ENCODE results near the gene GSTT4. TPM values are rescaled to one million over a fixed set of nuclear protein-coding genes. Genes with fewer than 3 reads are reported as not detected.
"Not testable (repeated sequence)": the region's sequence is repeated elsewhere in the genome, so short reads cannot be mapped to it uniquely, and the experiment has no call there.

Gene GSTT4
- total RNA-seq, 1 experiment from 2014 or later: not detected

- Histone ChIP-seq H4K8ac (replicated peaks; ENCODE audit: insufficient read length, low read depth, low read length) (no peak overlapping the region), H4K91ac (ENCODE audit: insufficient read length, low read depth, low read length) (no peak overlapping the region), H3K9ac (ENCODE audit: extremely low read depth, insufficient read length, low read length) (no peak overlapping the region), H2BK15ac (ENCODE audit: low read depth, low read length) (no peak overlapping the region), H3K9me3 (ENCODE audit: control insufficient read depth, low read depth, low read length) (no peaks in the 10 kb centered on the region), H3K4me1 (ENCODE audit: insufficient read depth, low read length) (peaks cover 3% of the 10 kb centered on the region; the same call in 1 of the 2 replicates), H3K23ac (ENCODE audit: insufficient read length, low read depth, low read length) (no peak overlapping the region), H3T11ph (ENCODE audit: low read length) (no peak overlapping the region), H2AK5ac (ENCODE audit: insufficient read length, low read length) (no peak overlapping the region), H4K5ac (ENCODE audit: insufficient read length, low read depth, low read length) (no peak overlapping the region), H3K27ac (ENCODE audit: insufficient read length, low read depth, low read length) (no peak overlapping the region), H3K56ac (ENCODE audit: insufficient read length, low read depth, low read length) (no peak overlapping the region), H3K4ac (ENCODE audit: low read depth, low read length) (no peak overlapping the region), H3K79me2 (ENCODE audit: insufficient read depth, low read length) (no peaks in the 10 kb centered on the region), H2BK12ac (ENCODE audit: insufficient read length, low read depth, low read length) (no peak overlapping the region), H3K18ac (ENCODE audit: insufficient read length, low read depth, low read length) (no peak overlapping the region), H3K14ac (ENCODE audit: insufficient read depth, low read length) (no peak overlapping the region), H3K23me2 (ENCODE audit: insufficient read length, low read depth, low read length, poor library complexity, severe bottlenecking) (no peaks in the 10 kb centered on the region), H4K20me1 (ENCODE audit: control insufficient read depth, insufficient read depth, insufficient read length) (no peaks in the 10 kb centered on the region), H3K27me3 (ENCODE audit: insufficient read depth, low read length) (no peaks in the 10 kb centered on the region), H2AFZ (ENCODE audit: low read length) (no peak overlapping the region), H2BK20ac (ENCODE audit: low read depth, low read length, poor library complexity, severe bottlenecking) (no peak overlapping the region), H3K79me1 (ENCODE audit: insufficient read depth, low read depth, low read length, poor library complexity, severe bottlenecking) (no peaks in the 10 kb centered on the region), H3K4me2 (ENCODE audit: insufficient read depth, insufficient read length, low read length) (no peak overlapping the region), H2BK120ac (ENCODE audit: low read depth, low read length, poor library complexity, severe bottlenecking) (no peak overlapping the region), H2BK5ac (ENCODE audit: insufficient read length, low read length) (no peak overlapping the region)
- no CpG with 5 or more reads among the region's 3 CpGs for WGBS (ENCODE audit: extremely low coverage, insufficient read length, low lambda C conversion rate)
- no peak overlapping the region for H3K4me3 Mint-ChIP-seq
- no peak overlapping the region for H3K27ac Mint-ChIP-seq
- TF ChIP-seq CTCF (conservative IDR thresholded peaks at IDR 0.05): no peak
- peaks cover 7% of the 10 kb centered on the region for H3K27me3 Mint-ChIP-seq (ENCODE audit: low read depth)
- peaks cover 10 to 13% of the 10 kb centered on the region in 2 experiments for H3K4me1 Mint-ChIP-seq
- peaks cover 0 to 4% of the 10 kb centered on the region in 2 experiments; a peak in 1 of 5 replicates for H3K9me3 Mint-ChIP-seq
- no peaks in the 10 kb centered on the region; a peak in 3 of 7 replicates for H3K36me3 Mint-ChIP-seq (ENCODE audit: insufficient read depth in 1 of 3, low read depth in 3 of 3)
- DNase-seq: no peak
These were observed 8.2 kb downstream of the GSTT4 start for GRCh38 chr22:23997092-23997491.

- H3K9me3 Mint-ChIP-seq; H3K4me3 Mint-ChIP-seq; H3K79me1 ChIP-seq (ENCODE audit: insufficient read depth, low read depth, low read length, poor library complexity, severe bottlenecking); H4K8ac ChIP-seq (replicated peaks; ENCODE audit: insufficient read length, low read depth, low read length); H3K56ac ChIP-seq (ENCODE audit: insufficient read length, low read depth, low read length); H2AFZ ChIP-seq (ENCODE audit: low read length); H3K9me3 ChIP-seq (ENCODE audit: control insufficient read depth, low read depth, low read length); H2BK5ac ChIP-seq (ENCODE audit: insufficient read length, low read length); H3K27ac Mint-ChIP-seq; H2BK12ac ChIP-seq (ENCODE audit: insufficient read length, low read depth, low read length); H4K91ac ChIP-seq (ENCODE audit: insufficient read length, low read depth, low read length); H2BK20ac ChIP-seq (ENCODE audit: low read depth, low read length, poor library complexity, severe bottlenecking); H3K27ac ChIP-seq (ENCODE audit: insufficient read length, low read depth, low read length); H3K4me1 ChIP-seq (ENCODE audit: insufficient read depth, low read length); DNase-seq; H3K27me3 Mint-ChIP-seq (ENCODE audit: low read depth); H3K27me3 ChIP-seq (ENCODE audit: insufficient read depth, low read length); H3K23ac ChIP-seq (ENCODE audit: insufficient read length, low read depth, low read length); H2BK120ac ChIP-seq (ENCODE audit: low read depth, low read length, poor library complexity, severe bottlenecking); H3K36me3 Mint-ChIP-seq (ENCODE audit: insufficient read depth in 1 of 3, low read depth in 3 of 3); H3K14ac ChIP-seq (ENCODE audit: insufficient read depth, low read length); H3K23me2 ChIP-seq (ENCODE audit: insufficient read length, low read depth, low read length, poor library complexity, severe bottlenecking); H3K4ac ChIP-seq (ENCODE audit: low read depth, low read length); H2AK5ac ChIP-seq (ENCODE audit: insufficient read length, low read length); H3K4me2 ChIP-seq (ENCODE audit: insufficient read depth, insufficient read length, low read length); H3K18ac ChIP-seq (ENCODE audit: insufficient read length, low read depth, low read length); H3T11ph ChIP-seq (ENCODE audit: low read length); H4K20me1 ChIP-seq (ENCODE audit: control insufficient read depth, insufficient read depth, insufficient read length); H3K4me1 Mint-ChIP-seq; H3K79me2 ChIP-seq (ENCODE audit: insufficient read depth, low read length); H3K9ac ChIP-seq (ENCODE audit: extremely low read depth, insufficient read length, low read length); H2BK15ac ChIP-seq (ENCODE audit: low read depth, low read length); H4K5ac ChIP-seq (ENCODE audit: insufficient read length, low read depth, low read length): not testable (repeated sequence)
- WGBS (ENCODE audit: extremely low coverage, insufficient read length, low lambda C conversion rate): no CpG with 5 or more reads among the region's 4 CpGs
These were observed 11.6 kb downstream of the GSTT4 start for GRCh38 chr22:23993581-23994177.
